Measurements from ENCODE around the gene EGFL6.

EGFL6 gene

GRCh38 chrX:13540602-13541001, 28.8 kb upstream of the EGFL6 start:
- Histone ChIP-seq H3K4me2 (ENCODE audit: low read length) (no peak overlapping the region), H2AFZ (ENCODE audit: low read depth, low read length) (no peak overlapping the region), H3K4me1 (ENCODE audit: low read length) (no peaks in the 10 kb centered on the region), H3K36me3 (replicated peaks; ENCODE audit: low read depth, low read length) (no peaks in the 10 kb centered on the region), H3K79me2 (ENCODE audit: low read length) (no peaks in the 10 kb centered on the region), H4K20me1 (ENCODE audit: insufficient read depth, low read length) (no peaks in the 10 kb centered on the region), H3K9me3 (ENCODE audit: insufficient read depth, low read length) (no peaks in the 10 kb centered on the region), H3K27me3 (ENCODE audit: low read depth, low read length) (no peaks in the 10 kb centered on the region), H3K27ac (ENCODE audit: low read length) (no peak overlapping the region), H3K4me3 (ENCODE audit: low read length) (no peak overlapping the region), H3K9ac (ENCODE audit: low read length) (no peak overlapping the region)
- TF ChIP-seq EZH2phosphoT487 (IDR thresholded peaks at IDR 0.05; ENCODE audit: low read depth) (no peak), CTCF (IDR thresholded peaks at IDR 0.05; ENCODE audit: low read depth, low read length) (no peak)

- H4K20me1 ChIP-seq (ENCODE audit: insufficient read depth, low read length), result no peaks in the 10 kb centered on the region
- no peak overlapping the region for H3K9ac ChIP-seq (ENCODE audit: low read length)
- no peak overlapping the region for H2AFZ ChIP-seq (ENCODE audit: low read depth, low read length)
- no peak overlapping the region for H3K4me3 ChIP-seq (ENCODE audit: low read length)
- no peaks in the 10 kb centered on the region for H3K36me3 ChIP-seq (replicated peaks; ENCODE audit: low read depth, low read length)
- H3K27me3 ChIP-seq (ENCODE audit: low read depth, low read length), result no peaks in the 10 kb centered on the region
- no peaks in the 10 kb centered on the region for H3K79me2 ChIP-seq (ENCODE audit: low read length)
- H3K9me3 ChIP-seq (ENCODE audit: insufficient read depth, low read length), result no peaks in the 10 kb centered on the region
- TF ChIP-seq EZH2phosphoT487 (IDR thresholded peaks at IDR 0.05; ENCODE audit: low read depth), result no peak
- TF ChIP-seq CTCF (IDR thresholded peaks at IDR 0.05; ENCODE audit: low read depth, low read length), result no peak
- H3K27ac ChIP-seq (ENCODE audit: low read length), result no peak overlapping the region
- H3K4me2 ChIP-seq (ENCODE audit: low read length), result no peak overlapping the region
- peaks cover 26% of the 10 kb centered on the region for H3K4me1 ChIP-seq (ENCODE audit: low read length)
These were observed 23.7 kb upstream of the EGFL6 start for GRCh38 chrX:13545726-13546125.

- Histone ChIP-seq H3K79me2 (ENCODE audit: low read length) (no peaks in the 10 kb centered on the region), H2AFZ (ENCODE audit: low read depth, low read length) (no peak overlapping the region), H3K27ac (ENCODE audit: low read length) (no peak overlapping the region), H3K9me3 (ENCODE audit: insufficient read depth, low read length) (no peaks in the 10 kb centered on the region), H3K9ac (ENCODE audit: low read length) (no peak overlapping the region), H4K20me1 (ENCODE audit: insufficient read depth, low read length) (no peaks in the 10 kb centered on the region), H3K4me1 (ENCODE audit: low read length) (peaks cover 32% of the 10 kb centered on the region), H3K27me3 (ENCODE audit: low read depth, low read length) (no peaks in the 10 kb centered on the region), H3K4me3 (ENCODE audit: low read length) (no peak overlapping the region), H3K4me2 (ENCODE audit: low read length) (no peak overlapping the region), H3K36me3 (replicated peaks; ENCODE audit: low read depth, low read length) (no peaks in the 10 kb centered on the region)
- no peak for TF ChIP-seq CTCF (IDR thresholded peaks at IDR 0.05; ENCODE audit: low read depth, low read length)
- TF ChIP-seq EZH2phosphoT487 (IDR thresholded peaks at IDR 0.05; ENCODE audit: low read depth), result no peak
These were observed 21.7 kb upstream of the EGFL6 start for GRCh38 chrX:13547671-13548070.

GRCh38 chrX:13550346-13550745, 19.1 kb upstream of the EGFL6 start:
- Histone ChIP-seq H3K4me1 (ENCODE audit: low read length) (peaks cover 32% of the 10 kb centered on the region), H3K27ac (ENCODE audit: low read length) (peak overlapping the region; percentile 70), H2AFZ (ENCODE audit: low read depth, low read length) (no peak overlapping the region), H3K4me2 (ENCODE audit: low read length) (peak overlapping the region; percentile 79), H3K36me3 (replicated peaks; ENCODE audit: low read depth, low read length) (no peaks in the 10 kb centered on the region), H4K20me1 (ENCODE audit: insufficient read depth, low read length) (no peaks in the 10 kb centered on the region), H3K79me2 (ENCODE audit: low read length) (no peaks in the 10 kb centered on the region), H3K9ac (ENCODE audit: low read length) (peak overlapping the region; percentile 22; the same call in 1 of the 2 replicates), H3K4me3 (ENCODE audit: low read length) (peak overlapping the region; percentile 42; the same call in 1 of the 2 replicates), H3K9me3 (ENCODE audit: insufficient read depth, low read length) (no peaks in the 10 kb centered on the region), H3K27me3 (ENCODE audit: low read depth, low read length) (no peaks in the 10 kb centered on the region)
- no peak for TF ChIP-seq CTCF (IDR thresholded peaks at IDR 0.05; ENCODE audit: low read depth, low read length)
- TF ChIP-seq EZH2phosphoT487 (IDR thresholded peaks at IDR 0.05; ENCODE audit: low read depth), result no peak
